Esophagus muscularis mucosa (tissue), 3 donors: ENCODE data around the gene CAPN7.

Source experiments
- POLR2AphosphoS5 ChIP-seq, 2 donors: sonication (generic); formaldehyde crosslinking; IDR thresholded peaks; one replicate each; pipeline ENCODE4 v1.6.1; 2017; ENCODE audit warnings: antibody characterized with exemption in 2 of 2
- TF ChIP-seq, protein P1 (sequence below), 3 experiments: fragments of 200-600 bp in 2 of 3; fragments of 450-650 bp in 1 of 3; sonication (generic) in 2 of 3; IDR thresholded peaks; one replicate each; pipeline ENCODE4 v1.5.1; 2017 to 2019; ENCODE audit warnings: antibody characterized with exemption in 3 of 3, mild to moderate bottlenecking in 2 of 3, moderate library complexity in 1 of 3

DNA sequence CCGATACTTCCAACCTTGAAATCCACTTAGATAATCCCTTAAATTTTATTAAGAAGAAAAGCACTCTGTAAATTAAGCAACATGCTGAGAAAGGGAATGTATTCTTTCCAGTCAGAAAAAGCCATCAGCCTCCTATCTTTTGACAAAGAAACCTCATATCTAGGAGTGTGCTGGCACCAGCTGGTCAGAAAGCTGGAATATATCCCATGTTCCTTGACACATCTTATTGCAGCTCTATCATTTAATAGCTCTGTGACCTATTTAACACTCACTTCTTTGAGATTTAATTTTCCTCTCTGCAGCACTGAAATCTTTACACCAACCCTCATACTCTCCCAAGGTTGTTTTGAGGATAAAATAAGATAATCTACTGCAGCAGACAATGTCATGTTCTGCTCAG lies 30.4 kb upstream of the CAPN7 start:
- TF ChIP-seq, protein P1, sequence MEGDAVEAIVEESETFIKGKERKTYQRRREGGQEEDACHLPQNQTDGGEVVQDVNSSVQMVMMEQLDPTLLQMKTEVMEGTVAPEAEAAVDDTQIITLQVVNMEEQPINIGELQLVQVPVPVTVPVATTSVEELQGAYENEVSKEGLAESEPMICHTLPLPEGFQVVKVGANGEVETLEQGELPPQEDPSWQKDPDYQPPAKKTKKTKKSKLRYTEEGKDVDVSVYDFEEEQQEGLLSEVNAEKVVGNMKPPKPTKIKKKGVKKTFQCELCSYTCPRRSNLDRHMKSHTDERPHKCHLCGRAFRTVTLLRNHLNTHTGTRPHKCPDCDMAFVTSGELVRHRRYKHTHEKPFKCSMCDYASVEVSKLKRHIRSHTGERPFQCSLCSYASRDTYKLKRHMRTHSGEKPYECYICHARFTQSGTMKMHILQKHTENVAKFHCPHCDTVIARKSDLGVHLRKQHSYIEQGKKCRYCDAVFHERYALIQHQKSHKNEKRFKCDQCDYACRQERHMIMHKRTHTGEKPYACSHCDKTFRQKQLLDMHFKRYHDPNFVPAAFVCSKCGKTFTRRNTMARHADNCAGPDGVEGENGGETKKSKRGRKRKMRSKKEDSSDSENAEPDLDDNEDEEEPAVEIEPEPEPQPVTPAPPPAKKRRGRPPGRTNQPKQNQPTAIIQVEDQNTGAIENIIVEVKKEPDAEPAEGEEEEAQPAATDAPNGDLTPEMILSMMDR (IDR thresholded peaks at IDR 0.05), result no peak
- TF ChIP-seq POLR2AphosphoS5 (IDR thresholded peaks at IDR 0.05), result no peak
